ENCODE results near the gene FBXL17.

DNA sequence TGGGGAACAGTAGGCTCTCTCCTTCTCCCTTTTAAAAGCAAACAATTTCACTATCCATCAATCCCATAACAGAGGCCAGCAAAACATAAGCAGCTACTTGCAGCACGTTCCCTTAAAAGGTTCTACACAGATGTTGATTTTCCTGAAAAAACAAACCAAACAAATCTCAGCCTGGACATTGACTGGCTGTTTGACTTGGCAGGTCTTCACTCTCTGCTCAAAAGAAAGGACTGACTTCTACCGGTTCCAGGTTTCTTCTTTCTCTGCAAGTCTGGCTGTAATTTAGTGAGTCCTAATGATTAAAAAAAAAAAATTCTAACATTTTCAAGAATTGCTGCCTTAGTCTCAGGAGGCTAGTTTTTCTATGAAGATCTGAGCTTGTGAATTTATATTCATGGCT lies 508.0 kb downstream of the FBXL17 start:
- TF ChIP-seq, protein P1, sequence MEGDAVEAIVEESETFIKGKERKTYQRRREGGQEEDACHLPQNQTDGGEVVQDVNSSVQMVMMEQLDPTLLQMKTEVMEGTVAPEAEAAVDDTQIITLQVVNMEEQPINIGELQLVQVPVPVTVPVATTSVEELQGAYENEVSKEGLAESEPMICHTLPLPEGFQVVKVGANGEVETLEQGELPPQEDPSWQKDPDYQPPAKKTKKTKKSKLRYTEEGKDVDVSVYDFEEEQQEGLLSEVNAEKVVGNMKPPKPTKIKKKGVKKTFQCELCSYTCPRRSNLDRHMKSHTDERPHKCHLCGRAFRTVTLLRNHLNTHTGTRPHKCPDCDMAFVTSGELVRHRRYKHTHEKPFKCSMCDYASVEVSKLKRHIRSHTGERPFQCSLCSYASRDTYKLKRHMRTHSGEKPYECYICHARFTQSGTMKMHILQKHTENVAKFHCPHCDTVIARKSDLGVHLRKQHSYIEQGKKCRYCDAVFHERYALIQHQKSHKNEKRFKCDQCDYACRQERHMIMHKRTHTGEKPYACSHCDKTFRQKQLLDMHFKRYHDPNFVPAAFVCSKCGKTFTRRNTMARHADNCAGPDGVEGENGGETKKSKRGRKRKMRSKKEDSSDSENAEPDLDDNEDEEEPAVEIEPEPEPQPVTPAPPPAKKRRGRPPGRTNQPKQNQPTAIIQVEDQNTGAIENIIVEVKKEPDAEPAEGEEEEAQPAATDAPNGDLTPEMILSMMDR (tag by site-specific recombination; IDR thresholded peaks at IDR 0.05), result no peak
- TF ChIP-seq, protein P2, sequence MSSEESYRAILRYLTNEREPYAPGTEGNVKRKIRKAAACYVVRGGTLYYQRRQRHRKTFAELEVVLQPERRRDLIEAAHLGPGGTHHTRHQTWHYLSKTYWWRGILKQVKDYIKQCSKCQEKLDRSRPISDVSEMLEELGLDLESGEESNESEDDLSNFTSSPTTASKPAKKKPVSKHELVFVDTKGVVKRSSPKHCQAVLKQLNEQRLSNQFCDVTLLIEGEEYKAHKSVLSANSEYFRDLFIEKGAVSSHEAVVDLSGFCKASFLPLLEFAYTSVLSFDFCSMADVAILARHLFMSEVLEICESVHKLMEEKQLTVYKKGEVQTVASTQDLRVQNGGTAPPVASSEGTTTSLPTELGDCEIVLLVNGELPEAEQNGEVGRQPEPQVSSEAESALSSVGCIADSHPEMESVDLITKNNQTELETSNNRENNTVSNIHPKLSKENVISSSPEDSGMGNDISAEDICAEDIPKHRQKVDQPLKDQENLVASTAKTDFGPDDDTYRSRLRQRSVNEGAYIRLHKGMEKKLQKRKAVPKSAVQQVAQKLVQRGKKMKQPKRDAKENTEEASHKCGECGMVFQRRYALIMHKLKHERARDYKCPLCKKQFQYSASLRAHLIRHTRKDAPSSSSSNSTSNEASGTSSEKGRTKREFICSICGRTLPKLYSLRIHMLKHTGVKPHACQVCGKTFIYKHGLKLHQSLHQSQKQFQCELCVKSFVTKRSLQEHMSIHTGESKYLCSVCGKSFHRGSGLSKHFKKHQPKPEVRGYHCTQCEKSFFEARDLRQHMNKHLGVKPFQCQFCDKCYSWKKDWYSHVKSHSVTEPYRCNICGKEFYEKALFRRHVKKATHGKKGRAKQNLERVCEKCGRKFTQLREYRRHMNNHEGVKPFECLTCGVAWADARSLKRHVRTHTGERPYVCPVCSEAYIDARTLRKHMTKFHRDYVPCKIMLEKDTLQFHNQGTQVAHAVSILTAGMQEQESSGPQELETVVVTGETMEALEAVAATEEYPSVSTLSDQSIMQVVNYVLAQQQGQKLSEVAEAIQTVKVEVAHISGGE (tag by site-specific recombination; conservative IDR thresholded peaks at IDR 0.05; ENCODE audit: low read depth), result no peak
- TF ChIP-seq, protein P3, sequence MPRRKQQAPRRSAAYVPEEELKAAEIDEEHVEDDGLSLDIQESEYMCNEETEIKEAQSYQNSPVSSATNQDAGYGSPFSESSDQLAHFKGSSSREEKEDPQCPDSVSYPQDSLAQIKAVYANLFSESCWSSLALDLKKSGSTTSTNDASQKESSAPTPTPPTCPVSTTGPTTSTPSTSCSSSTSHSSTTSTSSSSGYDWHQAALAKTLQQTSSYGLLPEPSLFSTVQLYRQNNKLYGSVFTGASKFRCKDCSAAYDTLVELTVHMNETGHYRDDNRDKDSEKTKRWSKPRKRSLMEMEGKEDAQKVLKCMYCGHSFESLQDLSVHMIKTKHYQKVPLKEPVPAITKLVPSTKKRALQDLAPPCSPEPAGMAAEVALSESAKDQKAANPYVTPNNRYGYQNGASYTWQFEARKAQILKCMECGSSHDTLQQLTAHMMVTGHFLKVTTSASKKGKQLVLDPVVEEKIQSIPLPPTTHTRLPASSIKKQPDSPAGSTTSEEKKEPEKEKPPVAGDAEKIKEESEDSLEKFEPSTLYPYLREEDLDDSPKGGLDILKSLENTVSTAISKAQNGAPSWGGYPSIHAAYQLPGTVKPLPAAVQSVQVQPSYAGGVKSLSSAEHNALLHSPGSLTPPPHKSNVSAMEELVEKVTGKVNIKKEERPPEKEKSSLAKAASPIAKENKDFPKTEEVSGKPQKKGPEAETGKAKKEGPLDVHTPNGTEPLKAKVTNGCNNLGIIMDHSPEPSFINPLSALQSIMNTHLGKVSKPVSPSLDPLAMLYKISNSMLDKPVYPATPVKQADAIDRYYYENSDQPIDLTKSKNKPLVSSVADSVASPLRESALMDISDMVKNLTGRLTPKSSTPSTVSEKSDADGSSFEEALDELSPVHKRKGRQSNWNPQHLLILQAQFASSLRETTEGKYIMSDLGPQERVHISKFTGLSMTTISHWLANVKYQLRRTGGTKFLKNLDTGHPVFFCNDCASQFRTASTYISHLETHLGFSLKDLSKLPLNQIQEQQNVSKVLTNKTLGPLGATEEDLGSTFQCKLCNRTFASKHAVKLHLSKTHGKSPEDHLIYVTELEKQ (tag by site-specific recombination; IDR thresholded peaks at IDR 0.05; ENCODE audit: borderline replicate concordance), result no peak
- TF ChIP-seq ZNF174 (tag by site-specific recombination; IDR thresholded peaks at IDR 0.05) (no peak), ZNF530 (tag by site-specific recombination; IDR thresholded peaks at IDR 0.05; ENCODE audit: low read depth) (no peak), ZBTB8A (tag by site-specific recombination; IDR thresholded peaks at IDR 0.05) (no peak), ZNF785 (tag by site-specific recombination; IDR thresholded peaks at IDR 0.05) (no peak), ZNF660 (tag by site-specific recombination; IDR thresholded peaks at IDR 0.05) (no peak), ZNF239 (tag by site-specific recombination; IDR thresholded peaks at IDR 0.05) (no peak), ZNF629 (tag by site-specific recombination; IDR thresholded peaks at IDR 0.05) (no peak), KLF1 (tag by site-specific recombination; IDR thresholded peaks at IDR 0.05) (no peak), BCL11B (tag by site-specific recombination; IDR thresholded peaks at IDR 0.05; ENCODE audit: low read depth) (no peak), SP2 (tag by site-specific recombination; IDR thresholded peaks at IDR 0.05) (no peak)
- TF ChIP-seq, protein P4, sequence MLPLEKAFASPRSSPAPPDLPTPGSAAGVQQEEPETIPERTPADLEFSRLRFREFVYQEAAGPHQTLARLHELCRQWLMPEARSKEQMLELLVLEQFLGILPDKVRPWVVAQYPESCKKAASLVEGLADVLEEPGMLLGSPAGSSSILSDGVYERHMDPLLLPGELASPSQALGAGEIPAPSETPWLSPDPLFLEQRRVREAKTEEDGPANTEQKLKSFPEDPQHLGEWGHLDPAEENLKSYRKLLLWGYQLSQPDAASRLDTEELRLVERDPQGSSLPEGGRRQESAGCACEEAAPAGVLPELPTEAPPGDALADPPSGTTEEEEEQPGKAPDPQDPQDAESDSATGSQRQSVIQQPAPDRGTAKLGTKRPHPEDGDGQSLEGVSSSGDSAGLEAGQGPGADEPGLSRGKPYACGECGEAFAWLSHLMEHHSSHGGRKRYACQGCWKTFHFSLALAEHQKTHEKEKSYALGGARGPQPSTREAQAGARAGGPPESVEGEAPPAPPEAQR (tag by site-specific recombination; IDR thresholded peaks at IDR 0.05), result no peak
